HCT116 (cell line): Measurements from ENCODE around the gene SERINC3. TPM values are rescaled to one million over a fixed set of nuclear protein-coding genes. Genes with fewer than 3 reads are reported as not detected.

ENCODE experiments used
- ATAC-seq: fragments of 200-7000 bp; cut with Tn5 transposase; 2 replicates; pipeline ENCODE4 v1.9.1; 2020; ENCODE audit warnings: mild to moderate bottlenecking, moderate library complexity
- BruUV-seq: library from RNA; stranded (reverse); fragments of 400-500 nt; replicated peaks from 2 replicates; lab custom pipeline; 2021; lab: Mats Ljungman, UMichigan
- CTCF ChIA-PET: fragments of 300-600 bp; sonication (Branson Sonifier 250); formaldehyde crosslinking; loops from one replicate; lab custom pipeline; 2021; ENCODE audit warnings: antibody characterized with exemption; lab: Charles Lee
- POLR2A ChIA-PET: fragments of 300-600, 350-600 bp; sonication (Branson Sonifier 250); formaldehyde crosslinking; loops from one replicate; lab custom pipeline; 2021; ENCODE audit warnings: antibody characterized with exemption; lab: Charles Lee
- RAD21 ChIA-PET, 2 experiments: fragments of 300-600 bp; sonication (Branson Sonifier 250); formaldehyde crosslinking; loops; one replicate each; lab custom pipeline; 2023; ENCODE audit warnings: low total read pairs in 2 of 2; ENCODE audit not compliant: uncharacterized antibody in 2 of 2, unreplicated experiment in 2 of 2, low non-redundant PET in 1 of 2; lab: Charles Lee
- DNase-seq: peaks from one replicate; pipeline ENCODE4 v3.0.0-alpha.2; 2010; ENCODE audit warnings: low read depth, low spot score
- H2AFZ ChIP-seq: fragments of 200-600 bp; shearing (Covaris generic), sonication (generic); 2 replicates; pipeline ENCODE4 v1.6.1; 2017; ENCODE audit warnings: low read depth, mixed run types, mixed read lengths, antibody characterized with exemption, low read length; ENCODE audit not compliant: poor library complexity, severe bottlenecking
- H3K27ac ChIP-seq: 2 replicates; pipeline ENCODE4 v1.5.1; 2012; ENCODE audit warnings: low read depth, low read length
- H3K27me3 ChIP-seq: fragments of 200-600 bp; sonication (generic); 2 replicates; pipeline ENCODE4 v1.6.1; 2016; ENCODE audit warnings: mixed run types, low read length, mixed read lengths; ENCODE audit not compliant: insufficient read depth
- H3K36me3 ChIP-seq, 2 experiments: fragments of 200-500 bp in 1 of 2; fragments of 200-600 bp in 1 of 2; sonication (Bioruptor generic) in 1 of 2; sonication (generic) in 1 of 2; 2 replicates each; pipeline versions ENCODE4 v1.5.1 to v1.6.1; 2014 to 2016; ENCODE audit warnings: low read length in 2 of 2, inconsistent platforms in 1 of 2, mixed read lengths in 1 of 2, mixed run types in 1 of 2; ENCODE audit not compliant: insufficient read depth in 2 of 2, control insufficient read depth in 1 of 2
- H3K4me1 ChIP-seq, 2 experiments: fragments of 200-600 bp in 1 of 2; sonication (generic) in 1 of 2; 2 replicates each; pipeline versions ENCODE4 v1.5.1 to v1.6.1; 2012 to 2017; ENCODE audit warnings: low read length in 2 of 2, inconsistent platforms in 1 of 2, mild to moderate bottlenecking in 1 of 2, mixed read lengths in 1 of 2, mixed run types in 1 of 2, moderate library complexity in 1 of 2; ENCODE audit not compliant: insufficient read depth in 2 of 2, control insufficient read depth in 1 of 2
- H3K4me2 ChIP-seq: fragments of 200-600 bp; sonication (generic); 2 replicates; pipeline ENCODE4 v1.6.1; 2017; ENCODE audit warnings: mixed run types, low read length, mixed read lengths
- H3K4me3 ChIP-seq, 2 experiments: fragments of 200-600 bp in 1 of 2; sonication (generic) in 1 of 2; replicated peaks in 1 of 2; 2 replicates each; pipeline ENCODE4 v1.5.1; 2011 to 2016; ENCODE audit warnings: low read length in 2 of 2, control low read depth in 1 of 2, low read depth in 1 of 2, mild to moderate bottlenecking in 1 of 2, mixed read lengths in 1 of 2, mixed run types in 1 of 2
- H3K79me2 ChIP-seq: fragments of 200-600 bp; sonication (generic); 2 replicates; pipeline ENCODE4 v1.6.1; 2017; ENCODE audit warnings: mild to moderate bottlenecking, mixed run types, low read length, moderate library complexity, mixed read lengths; ENCODE audit not compliant: insufficient read depth
- H3K9ac ChIP-seq: fragments of 200-600 bp; sonication (generic); 2 replicates; pipeline ENCODE4 v1.6.1; 2016; ENCODE audit warnings: low read length, mixed read lengths
- H3K9me2 ChIP-seq: fragments of 200-600 bp; sonication (generic), shearing (Covaris generic); 2 replicates; pipeline ENCODE4 v1.6.1; 2017; ENCODE audit warnings: mixed run types, mild to moderate bottlenecking, moderate library complexity; ENCODE audit not compliant: insufficient read depth
- H3K9me3 ChIP-seq, 2 experiments: fragments of 200-500 bp in 1 of 2; fragments of 200-600 bp in 1 of 2; sonication (Bioruptor generic) in 1 of 2; sonication (generic) in 1 of 2; 2 replicates each; pipeline ENCODE4 v1.6.1; 2014 to 2017; ENCODE audit warnings: low read length in 2 of 2, mixed read lengths in 2 of 2, inconsistent platforms in 1 of 2, low read depth in 1 of 2, mild to moderate bottlenecking in 1 of 2, mixed run types in 1 of 2, moderate library complexity in 1 of 2; ENCODE audit not compliant: control insufficient read depth in 1 of 2, insufficient read depth in 1 of 2
- H4K20me1 ChIP-seq: fragments of 200-600 bp; sonication (generic), shearing (Covaris generic); 2 replicates; pipeline ENCODE4 v1.6.1; 2017; ENCODE audit warnings: mixed run types, mild to moderate bottlenecking, moderate library complexity; ENCODE audit not compliant: insufficient read depth
- EGR1 ChIP-seq: IDR thresholded peaks from 2 replicates; pipeline ENCODE4 v1.6.1; 2012; ENCODE audit warnings: low read depth
- ELF1 ChIP-seq: IDR thresholded peaks from 2 replicates; pipeline ENCODE4 v1.6.1; 2012; ENCODE audit warnings: low read depth, borderline replicate concordance
- POLR2A ChIP-seq: IDR thresholded peaks from 2 replicates; pipeline ENCODE4 v1.7.0; 2011; ENCODE audit warnings: borderline replicate concordance; ENCODE audit not compliant: insufficient read depth, insufficient read length; ENCODE audit errors: extremely low read depth
- SIN3A ChIP-seq: IDR thresholded peaks from 2 replicates; pipeline ENCODE4 v1.6.1; 2012; ENCODE audit warnings: low read depth
- SP1 ChIP-seq: IDR thresholded peaks from 2 replicates; pipeline ENCODE4 v1.6.1; 2012; ENCODE audit warnings: low read depth
- SRF ChIP-seq: IDR thresholded peaks from 2 replicates; pipeline ENCODE4 v1.6.1; 2012; ENCODE audit warnings: low read depth
- ZFX ChIP-seq: fragments of 450-650 bp; IDR thresholded peaks from 2 replicates; pipeline ENCODE4 v1.6.1; 2017
- ZNF274 ChIP-seq: fragments of 200-500 bp; sonication (Bioruptor generic); IDR thresholded peaks from 2 replicates; pipeline ENCODE4 v1.6.1; 2014; ENCODE audit warnings: mild to moderate bottlenecking, low read depth, low read length, inconsistent platforms
- intact Hi-C: fragments of 100-400 bp; cut with micrococcal nuclease; formaldehyde crosslinking; loops from 2 replicates; pipeline ENCODE4 v1.10.0; 2022
- total RNA-seq: library from RNA; stranded (reverse); gene quantifications from one replicate; pipeline ENCODE4 v1.2.1, GENCODE V29; 2021; ENCODE audit not compliant: unreplicated experiment

Gene SERINC3
- total RNA-seq, 1 experiment from 2014 or later = 56.8 TPM

DNA sequence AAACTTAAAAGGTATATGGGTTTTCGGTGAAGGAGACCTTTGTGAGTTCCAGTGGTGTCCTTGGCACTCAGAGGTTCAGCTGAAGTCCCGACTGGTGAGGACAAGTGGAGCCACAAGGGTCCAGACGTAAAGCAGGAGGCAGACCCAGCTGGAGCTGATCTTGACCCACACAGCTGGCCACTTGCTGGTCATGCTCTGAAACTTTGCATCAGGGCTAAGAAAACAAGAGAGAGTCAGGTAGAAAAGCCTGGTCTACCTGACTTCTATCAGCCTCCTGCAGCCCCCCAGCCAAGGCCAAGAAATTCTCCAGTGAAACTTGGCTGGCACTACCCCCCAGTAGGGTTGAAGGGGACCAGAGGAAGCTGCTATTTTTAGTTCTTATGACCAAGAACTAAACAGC is 21.6 kb downstream of the SERINC3 start:
- POLR2A ChIA-PET = no interaction called here
- DNase-seq = no peak
- H3K4me2 ChIP-seq = no peak overlapping the region
- intact Hi-C loops = no loop called here
- no peaks in the 10 kb centered on the region for H3K79me2 ChIP-seq
- no peak overlapping the region for H3K4me3 ChIP-seq
- CTCF ChIA-PET = no interaction called here
- no peak overlapping the region for H3K27ac ChIP-seq
- RAD21 ChIA-PET = no interaction called here
- no peak overlapping the region for H2AFZ ChIP-seq
- H3K9me2 ChIP-seq = no peaks in the 10 kb centered on the region
- H3K9ac ChIP-seq = no peak overlapping the region
- H3K36me3 ChIP-seq = peaks cover 24 to 41% of the 10 kb centered on the region in 2 experiments; a peak in 3 of 4 replicates
- ATAC-seq = no peak
- no peaks in the 10 kb centered on the region for H3K9me3 ChIP-seq
- H3K27me3 ChIP-seq = no peaks in the 10 kb centered on the region
- BruUV-seq = no TSS peak
- peaks cover 0 to 28% of the 10 kb centered on the region in 2 experiments; a peak in 3 of 4 replicates for H3K4me1 ChIP-seq
- TF ChIP-seq SIN3A = no peak
- TF ChIP-seq POLR2A = no peak
- TF ChIP-seq EGR1 = no peak
- TF ChIP-seq SP1 = no peak
- TF ChIP-seq, all 23 proteins: peak for 0
- H4K20me1 ChIP-seq = no peaks in the 10 kb centered on the region

DNA sequence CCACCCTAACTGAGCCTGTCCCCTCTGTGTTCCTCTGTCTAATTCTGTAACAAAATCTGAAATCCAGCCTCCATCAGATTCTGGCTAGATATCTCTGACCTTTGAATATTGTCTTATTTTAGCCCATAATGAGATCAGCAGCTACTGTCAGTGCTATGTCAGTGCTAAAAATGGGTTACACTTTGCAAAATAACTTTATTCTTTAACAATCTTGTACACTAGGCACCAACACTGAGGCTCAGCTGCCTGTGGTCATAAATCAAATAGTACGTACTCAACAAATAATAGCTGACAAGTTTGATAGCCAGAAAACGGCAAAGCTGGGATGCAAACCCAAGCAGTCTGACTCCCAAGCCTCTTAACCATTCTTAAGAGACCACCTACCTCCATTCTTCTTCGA is 24.1 kb downstream of the SERINC3 start:
- H4K20me1 ChIP-seq = no peaks in the 10 kb centered on the region
- H3K79me2 ChIP-seq = no peaks in the 10 kb centered on the region
- DNase-seq (no peak), ATAC-seq (no peak)
- H3K27ac ChIP-seq = no peak overlapping the region
- H3K9me2 ChIP-seq = no peaks in the 10 kb centered on the region
- peaks cover 0 to 39% of the 10 kb centered on the region in 2 experiments; a peak in 3 of 4 replicates for H3K4me1 ChIP-seq
- ChIA-PET CTCF (no interaction called here), POLR2A (interaction anchor here (0.9 kb wide), 1 partner anchor 24 kb away, joined by 3 read pairs; the partner anchor contains the start of gene SERINC3), RAD21 (no interaction called here)
- no peaks in the 10 kb centered on the region for H3K27me3 ChIP-seq
- no peak overlapping the region for H3K4me3 ChIP-seq
- TF ChIP-seq ZFX (no peak), EGR1 (no peak), ELF1 (no peak), SRF (no peak), SIN3A (no peak), ZNF274 (no peak)
- intact Hi-C loops = no loop called here
- H3K4me2 ChIP-seq = peak overlapping the region; percentile 36; the same call in 1 of the 2 replicates
- no TSS peak for BruUV-seq
- peaks cover 19 to 29% of the 10 kb centered on the region in 2 experiments; a peak in 2 of 4 replicates for H3K36me3 ChIP-seq
- no peak overlapping the region for H2AFZ ChIP-seq
- no peaks in the 10 kb centered on the region for H3K9me3 ChIP-seq
- 0 out of 2 replicates have a peak overlapping the region, but pooled peaks have one; percentile 6 for H3K9ac ChIP-seq
